HG03439 (cell line): Measurements from ENCODE around the gene NDUFV2.
"Not testable (repeated sequence)": the region's sequence is repeated elsewhere in the genome, so short reads cannot be mapped to it uniquely, and the experiment has no call there.

Source experiments
- ATAC-seq: cut with Tn5 transposase; IDR thresholded peaks from one replicate; pipeline ENCODE4 v1.9.1; 2021; ENCODE audit warnings: mild to moderate bottlenecking, moderate library complexity; ENCODE audit not compliant: unreplicated experiment

The NDUFV2 gene

GRCh38 chr18:9148203-9148552 lies 45.7 kb downstream of the NDUFV2 start:
- ATAC-seq, result no peak

- ATAC-seq, result no peak
Observed at GRCh38 chr18:9150121-9150520, 47.6 kb downstream of the NDUFV2 start.

GRCh38 chr18:9153256-9153655 lies 50.8 kb downstream of the NDUFV2 start:
- ATAC-seq, result no peak

- no peak for ATAC-seq
Observed at GRCh38 chr18:9156604-9157249, 54.2 kb downstream of the NDUFV2 start.

- no peak for ATAC-seq
Observed at GRCh38 chr18:9157806-9158205, 55.3 kb downstream of the NDUFV2 start.

GRCh38 chr18:9160014-9160413 lies 57.5 kb downstream of the NDUFV2 start:
- no peak for ATAC-seq

GRCh38 chr18:9162663-9163062 lies 60.2 kb downstream of the NDUFV2 start:
- not testable (repeated sequence) for ATAC-seq

GRCh38 chr18:9164149-9164548 lies 61.6 kb downstream of the NDUFV2 start:
- ATAC-seq, result not testable (repeated sequence)

- not testable (repeated sequence) for ATAC-seq
Observed at GRCh38 chr18:9165883-9166282, 63.4 kb downstream of the NDUFV2 start.

GRCh38 chr18:9169515-9169914 lies 67.0 kb downstream of the NDUFV2 start:
- not testable (repeated sequence) for ATAC-seq

- ATAC-seq, result not testable (repeated sequence)
Observed at GRCh38 chr18:9171919-9172318, 69.4 kb downstream of the NDUFV2 start.

GRCh38 chr18:9172506-9173127 lies 70.1 kb downstream of the NDUFV2 start:
- ATAC-seq, result no peak

GRCh38 chr18:9173770-9174233 lies 71.3 kb downstream of the NDUFV2 start:
- no peak for ATAC-seq

GRCh38 chr18:9174302-9174701 lies 71.8 kb downstream of the NDUFV2 start:
- no peak for ATAC-seq

- no peak for ATAC-seq
Observed at GRCh38 chr18:9175115-9175514, 72.6 kb downstream of the NDUFV2 start.

- no peak for ATAC-seq
Observed at GRCh38 chr18:9177031-9177430, 74.5 kb downstream of the NDUFV2 start.

- ATAC-seq, result no peak
Observed at GRCh38 chr18:9177466-9177865, 75.0 kb downstream of the NDUFV2 start.

- no peak for ATAC-seq
Observed at GRCh38 chr18:9178557-9178956, 76.1 kb downstream of the NDUFV2 start.

GRCh38 chr18:9181275-9181674 lies 78.8 kb downstream of the NDUFV2 start:
- ATAC-seq, result no peak

- no peak for ATAC-seq
Observed at GRCh38 chr18:9182852-9183399, 80.4 kb downstream of the NDUFV2 start.
